ENCODE data around the gene LLGL2. TPM values are rescaled to one million over a fixed set of nuclear protein-coding genes. Genes with fewer than 3 reads are reported as not detected.

The LLGL2 gene
- total RNA-seq, 4 donors from 2014 or later = 57.3 to 96.0 (median 79.6) TPM

DNA sequence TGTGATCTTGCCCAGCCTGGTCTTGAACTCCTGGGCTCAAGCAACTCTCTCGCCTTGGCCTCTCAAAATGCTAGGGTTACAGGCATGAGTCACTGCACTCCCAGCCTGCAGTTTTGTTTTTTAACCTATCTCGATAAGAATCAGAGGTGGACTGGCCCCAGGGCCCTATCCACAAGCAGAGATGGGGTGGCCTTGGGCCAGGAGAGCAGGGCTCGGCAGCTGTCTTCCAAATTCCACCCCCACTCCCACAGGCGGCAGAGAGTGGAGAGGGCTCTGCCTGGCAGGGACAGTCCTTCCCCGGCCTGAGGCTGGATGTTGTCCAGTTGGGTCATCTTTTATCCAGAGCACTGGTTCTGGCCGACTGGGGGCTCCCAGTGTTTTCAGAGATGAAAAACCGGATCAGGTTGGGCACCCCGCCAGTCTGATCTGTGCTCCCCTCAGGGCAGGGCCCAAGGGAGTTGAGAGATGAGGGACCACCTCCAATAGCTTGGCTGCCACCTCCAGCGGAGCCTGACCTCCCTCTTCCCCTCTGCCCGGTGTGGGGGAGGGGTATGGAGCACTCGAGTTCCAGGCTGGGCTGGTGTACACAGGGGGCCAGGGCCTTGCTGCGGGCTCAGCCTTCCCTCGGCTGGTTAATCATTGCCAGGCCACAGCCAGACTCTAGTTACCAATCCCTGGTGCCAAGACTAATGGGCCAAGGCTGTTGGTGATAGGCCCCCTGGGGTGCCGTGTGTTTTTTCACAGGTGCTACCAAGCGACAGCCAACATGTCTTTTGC lies 31.8 kb downstream of the LLGL2 start:
- intact Hi-C loops (cut with DNase I; ENCODE audit: low total_unique reads) = no loop called here
- WGBS, 2 donors = 64 to 66% methylated on average over 14 of the region's 15 CpGs

DNA sequence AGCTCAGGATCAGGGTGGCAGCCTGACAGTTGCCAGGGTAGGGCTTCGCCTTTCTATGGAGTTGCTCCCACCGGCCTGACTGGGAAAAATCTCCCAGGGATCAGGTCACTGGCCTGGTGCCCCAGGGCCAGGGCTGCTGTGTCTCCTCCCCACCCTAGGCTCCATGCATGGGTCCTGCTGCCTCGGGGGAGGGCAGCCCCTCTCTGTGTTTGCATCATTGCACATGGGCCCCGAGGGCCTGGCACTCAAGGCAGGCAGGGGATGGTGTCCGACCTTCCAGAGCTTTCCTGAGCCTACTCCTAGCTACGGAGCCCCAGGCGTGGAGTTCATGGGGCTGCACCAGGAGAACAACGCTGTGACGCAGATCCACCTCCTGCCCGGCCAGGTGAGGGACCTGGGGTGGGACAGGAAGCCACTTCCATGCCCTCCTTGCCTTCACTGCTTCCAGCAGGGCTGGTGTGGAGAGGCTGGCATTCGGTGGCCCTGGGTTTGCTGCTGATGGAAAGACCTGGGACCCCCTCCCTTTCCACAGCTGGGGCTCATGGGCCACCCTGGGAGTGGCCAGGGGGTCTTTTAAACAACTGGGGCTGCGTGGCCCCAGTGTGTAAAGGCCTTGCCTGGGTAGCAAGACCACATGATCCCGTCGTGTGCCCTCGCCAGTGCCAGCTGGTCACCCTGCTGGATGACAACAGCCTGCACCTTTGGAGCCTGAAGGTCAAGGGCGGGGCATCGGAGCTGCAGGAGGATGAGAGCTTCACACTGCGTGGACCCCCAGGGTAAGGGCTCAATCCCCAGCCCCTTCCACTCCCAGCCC lies 32.6 kb downstream of the LLGL2 start:
- TF ChIP-seq POLR2A (IDR thresholded peaks at IDR 0.05) = no peak
- TF ChIP-seq, protein P1, sequence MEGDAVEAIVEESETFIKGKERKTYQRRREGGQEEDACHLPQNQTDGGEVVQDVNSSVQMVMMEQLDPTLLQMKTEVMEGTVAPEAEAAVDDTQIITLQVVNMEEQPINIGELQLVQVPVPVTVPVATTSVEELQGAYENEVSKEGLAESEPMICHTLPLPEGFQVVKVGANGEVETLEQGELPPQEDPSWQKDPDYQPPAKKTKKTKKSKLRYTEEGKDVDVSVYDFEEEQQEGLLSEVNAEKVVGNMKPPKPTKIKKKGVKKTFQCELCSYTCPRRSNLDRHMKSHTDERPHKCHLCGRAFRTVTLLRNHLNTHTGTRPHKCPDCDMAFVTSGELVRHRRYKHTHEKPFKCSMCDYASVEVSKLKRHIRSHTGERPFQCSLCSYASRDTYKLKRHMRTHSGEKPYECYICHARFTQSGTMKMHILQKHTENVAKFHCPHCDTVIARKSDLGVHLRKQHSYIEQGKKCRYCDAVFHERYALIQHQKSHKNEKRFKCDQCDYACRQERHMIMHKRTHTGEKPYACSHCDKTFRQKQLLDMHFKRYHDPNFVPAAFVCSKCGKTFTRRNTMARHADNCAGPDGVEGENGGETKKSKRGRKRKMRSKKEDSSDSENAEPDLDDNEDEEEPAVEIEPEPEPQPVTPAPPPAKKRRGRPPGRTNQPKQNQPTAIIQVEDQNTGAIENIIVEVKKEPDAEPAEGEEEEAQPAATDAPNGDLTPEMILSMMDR (IDR thresholded peaks at IDR 0.05) = no peak
- intact Hi-C loops (cut with DNase I; ENCODE audit: low total_unique reads) = no loop called here
- no peak overlapping the region for H3K4me3 ChIP-seq (ENCODE audit: low read depth, poor library complexity, severe bottlenecking)
- 86 to 87% methylated on average over 17 to 18 of the region's 18 CpGs for WGBS, 2 donors
- DNase-seq (ENCODE audit: low spot score in 2 of 2) = no peak

More for the DNA sequence above, 31.8 kb downstream of the LLGL2 start:
- TF ChIP-seq POLR2A (IDR thresholded peaks at IDR 0.05) = no peak
- TF ChIP-seq, protein P1 (IDR thresholded peaks at IDR 0.05) = no peak
- DNase-seq (ENCODE audit: low spot score in 2 of 2) = no peak
- no peak overlapping the region for H3K4me3 ChIP-seq (ENCODE audit: low read depth, poor library complexity, severe bottlenecking)

DNA sequence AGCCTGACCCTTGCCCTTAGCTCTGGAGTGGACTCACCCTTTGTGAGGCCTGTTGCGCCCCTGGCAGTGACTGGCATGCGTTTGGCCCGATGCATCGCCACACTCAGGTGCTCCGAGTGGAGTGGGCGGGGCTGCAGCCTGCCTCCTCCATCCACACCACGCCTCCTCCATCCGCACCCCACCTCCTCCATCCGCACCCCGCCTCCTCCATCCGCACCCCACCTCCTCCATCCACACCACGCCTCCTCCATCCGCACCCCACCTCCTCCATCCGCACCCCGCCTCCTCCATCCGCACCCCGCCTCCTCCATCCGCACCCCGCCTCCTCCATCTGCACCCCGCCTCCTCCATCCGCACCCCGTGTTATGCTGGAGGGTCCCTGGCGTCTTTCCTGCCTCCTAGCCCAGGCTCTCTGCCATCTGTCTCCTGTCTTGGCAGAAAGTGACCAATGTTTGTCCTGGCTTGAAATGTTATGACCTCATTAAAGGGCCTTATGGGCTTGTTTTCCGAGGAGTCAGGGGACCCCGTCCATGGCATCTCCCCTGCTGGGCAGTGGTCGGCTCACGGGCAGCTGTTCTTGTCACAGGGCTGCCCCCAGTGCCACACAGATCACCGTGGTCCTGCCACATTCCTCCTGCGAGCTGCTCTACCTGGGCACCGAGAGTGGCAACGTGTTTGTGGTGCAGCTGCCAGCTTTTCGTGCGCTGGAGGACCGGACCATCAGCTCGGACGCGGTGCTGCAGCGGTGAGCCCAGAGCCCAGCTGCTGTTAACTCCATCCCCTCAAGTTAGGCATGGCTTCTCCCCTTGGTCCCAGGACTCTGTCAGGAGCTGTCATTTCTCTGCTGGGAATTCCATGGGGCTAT lies 33.4 kb downstream of the LLGL2 start:
- intact Hi-C loops (cut with DNase I; ENCODE audit: low total_unique reads) = no loop called here
- TF ChIP-seq, protein P1 (IDR thresholded peaks at IDR 0.05) = no peak
- no peak for TF ChIP-seq POLR2A (IDR thresholded peaks at IDR 0.05)
- no peak overlapping the region for H3K4me3 ChIP-seq (ENCODE audit: low read depth, poor library complexity, severe bottlenecking)
- 86 to 89% methylated on average over 33 to 38 of the region's 38 CpGs for WGBS, 2 donors
- DNase-seq (ENCODE audit: low spot score in 2 of 2) = no peak

DNA sequence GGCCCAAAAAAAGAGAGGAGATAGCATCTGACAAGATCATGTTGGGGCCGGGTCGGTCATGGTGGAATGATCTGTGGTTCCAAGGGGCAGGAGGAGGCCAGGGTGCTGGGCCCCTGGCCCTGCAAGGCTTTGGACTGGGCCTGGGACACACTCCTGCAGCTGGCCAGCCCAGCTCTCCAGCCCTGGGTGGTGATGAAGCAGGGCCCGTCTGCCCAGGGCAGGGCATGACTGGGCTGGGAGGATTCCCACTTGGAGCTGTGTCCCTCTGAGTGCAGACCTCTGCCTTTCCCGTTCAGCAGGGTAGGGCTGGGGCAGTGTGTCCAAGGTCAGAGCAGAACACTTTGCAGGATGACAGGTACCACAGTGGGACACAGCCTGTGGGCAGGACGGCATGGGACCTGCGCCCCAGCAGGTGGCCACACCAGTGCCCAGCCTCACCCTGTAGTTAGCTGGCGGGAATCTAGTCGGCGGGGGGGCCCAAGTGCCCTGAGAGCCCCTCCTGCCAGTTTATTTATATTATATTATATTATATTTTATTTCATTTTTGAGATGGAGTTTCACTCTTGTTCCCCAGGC lies 34.5 kb downstream of the LLGL2 start:
- H3K4me3 ChIP-seq (ENCODE audit: low read depth, poor library complexity, severe bottlenecking) = no peak overlapping the region
- intact Hi-C loops (cut with DNase I; ENCODE audit: low total_unique reads) = no loop called here
- WGBS, 2 donors = 84 to 91% methylated on average over 7 of the region's 9 CpGs
- TF ChIP-seq POLR2A (IDR thresholded peaks at IDR 0.05) = no peak
- TF ChIP-seq, protein P1 (IDR thresholded peaks at IDR 0.05) = no peak
- DNase-seq (ENCODE audit: low spot score in 2 of 2) = no peak

DNA sequence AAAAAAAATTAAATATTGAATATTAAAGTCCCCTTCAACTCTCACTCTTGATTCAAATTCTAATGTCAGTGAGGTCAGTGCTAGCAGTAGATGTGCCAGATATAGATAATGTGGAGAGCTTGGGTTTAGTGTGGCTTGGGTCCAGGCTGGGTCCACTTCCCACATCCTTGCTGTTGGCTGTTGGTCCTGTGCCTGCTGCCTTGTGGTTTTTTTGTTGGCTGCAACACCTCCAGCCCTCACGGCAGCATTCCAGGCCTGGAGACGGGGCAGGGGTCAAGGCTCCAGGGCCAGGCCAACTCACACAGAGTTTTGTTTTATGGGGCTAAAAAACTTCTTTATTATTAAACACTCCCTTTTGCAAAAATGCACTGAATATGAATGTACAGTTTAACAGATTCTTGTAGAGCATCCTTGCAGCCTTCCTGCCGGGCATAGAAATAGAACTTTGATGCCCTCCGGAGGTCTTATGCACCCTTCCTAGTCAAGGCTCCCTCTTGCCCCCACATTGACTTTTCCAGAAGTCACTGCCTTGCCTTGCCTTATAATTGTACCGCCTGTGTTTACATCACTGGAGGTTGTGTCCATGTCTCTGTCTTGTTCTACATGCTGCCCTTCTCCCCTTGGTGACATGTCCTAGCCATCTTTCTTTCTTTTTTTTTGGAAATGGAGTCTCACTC lies 36.6 kb downstream of the LLGL2 start:
- TF ChIP-seq, protein P1 (IDR thresholded peaks at IDR 0.05) = no peak
- no peak for TF ChIP-seq POLR2A (IDR thresholded peaks at IDR 0.05)
- WGBS, 2 donors = 73 to 79% methylated on average over 5 of the region's 5 CpGs
- intact Hi-C loops (cut with DNase I; ENCODE audit: low total_unique reads) = no loop called here
- no peak overlapping the region for H3K4me3 ChIP-seq (ENCODE audit: low read depth, poor library complexity, severe bottlenecking)
- DNase-seq (ENCODE audit: low spot score in 2 of 2) = no peak
